Measurements from ENCODE around the gene DOCK2. TPM values are rescaled to one million over a fixed set of nuclear protein-coding genes. Genes with fewer than 3 reads are reported as not detected.

DOCK2 gene
- total RNA-seq, 1 donor from 2014 or later = 1.1 TPM

GRCh38 chr5:169836835-169837536 is 199.9 kb downstream of the DOCK2 start:
- Histone ChIP-seq H4K20me1 (ENCODE audit: low read depth) (no peaks in the 10 kb centered on the region), H3K27ac (no peak overlapping the region), H3F3A (ENCODE audit: low read depth) (no peaks in the 10 kb centered on the region), H3K9me3 (ENCODE audit: low read depth) (no peaks in the 10 kb centered on the region), H2AFZ (replicated peaks) (no peak overlapping the region), H3K79me2 (ENCODE audit: low read depth) (no peaks in the 10 kb centered on the region), H3K9ac (no peak overlapping the region), H3K4me1 (peaks cover 5% of the 10 kb centered on the region), H3K4me3 (no peak overlapping the region), H3K36me3 (no peaks in the 10 kb centered on the region), H3K27me3 (no peaks in the 10 kb centered on the region), H3K4me2 (no peak overlapping the region)
- Mint-ChIP-seq H3K4me3 (no peak overlapping the region), H3K36me3 (no peaks in the 10 kb centered on the region), H3K9me3 (no peaks in the 10 kb centered on the region), H3K27me3 (ENCODE audit: insufficient read depth, low read depth) (peaks cover 2% of the 10 kb centered on the region), H3K27ac (no peak overlapping the region), H3K4me1 (no peaks in the 10 kb centered on the region)
- DNase-seq (ENCODE audit: low spot score) = no peak
- TF ChIP-seq CTCF (IDR thresholded peaks at IDR 0.05) = no peak
- TF ChIP-seq EZH2phosphoT487 (IDR thresholded peaks at IDR 0.05) = no peak
- TF ChIP-seq EZH2 (IDR thresholded peaks at IDR 0.05) = no peak

GRCh38 chr5:169837686-169838085 is 200.6 kb downstream of the DOCK2 start:
- H3K27me3 Mint-ChIP-seq (ENCODE audit: insufficient read depth, low read depth) = peaks cover 1% of the 10 kb centered on the region
- TF ChIP-seq CTCF (IDR thresholded peaks at IDR 0.05) (no peak), EZH2phosphoT487 (IDR thresholded peaks at IDR 0.05) (no peak), EZH2 (IDR thresholded peaks at IDR 0.05) (no peak)
- Histone ChIP-seq H3F3A (ENCODE audit: low read depth) (no peaks in the 10 kb centered on the region), H4K20me1 (ENCODE audit: low read depth) (no peaks in the 10 kb centered on the region), H2AFZ (replicated peaks) (no peak overlapping the region), H3K27ac (no peak overlapping the region), H3K4me1 (peaks cover 5% of the 10 kb centered on the region), H3K79me2 (ENCODE audit: low read depth) (no peaks in the 10 kb centered on the region), H3K9ac (no peak overlapping the region), H3K27me3 (no peaks in the 10 kb centered on the region), H3K9me3 (ENCODE audit: low read depth) (no peaks in the 10 kb centered on the region), H3K36me3 (no peaks in the 10 kb centered on the region), H3K4me2 (no peak overlapping the region), H3K4me3 (no peak overlapping the region)
- H3K4me3 Mint-ChIP-seq = no peak overlapping the region
- no peaks in the 10 kb centered on the region for H3K36me3 Mint-ChIP-seq
- no peak for DNase-seq (ENCODE audit: low spot score)
- H3K9me3 Mint-ChIP-seq = no peaks in the 10 kb centered on the region
- H3K4me1 Mint-ChIP-seq = peaks cover under 1% of the 10 kb centered on the region
- H3K27ac Mint-ChIP-seq = no peak overlapping the region

- H3K27ac Mint-ChIP-seq = no peak overlapping the region
- H3F3A ChIP-seq (ENCODE audit: low read depth) = no peaks in the 10 kb centered on the region
- H3K9me3 Mint-ChIP-seq = no peaks in the 10 kb centered on the region
- no peak overlapping the region for H3K4me3 Mint-ChIP-seq
- H3K4me2 ChIP-seq = no peak overlapping the region
- peaks cover 3% of the 10 kb centered on the region for H3K27me3 Mint-ChIP-seq (ENCODE audit: insufficient read depth, low read depth)
- peaks cover 5% of the 10 kb centered on the region for H3K4me1 ChIP-seq
- H3K79me2 ChIP-seq (ENCODE audit: low read depth) = no peaks in the 10 kb centered on the region
- H3K27ac ChIP-seq = no peak overlapping the region
- H3K9me3 ChIP-seq (ENCODE audit: low read depth) = no peaks in the 10 kb centered on the region
- no peak overlapping the region for H2AFZ ChIP-seq (replicated peaks)
- no peaks in the 10 kb centered on the region for H4K20me1 ChIP-seq (ENCODE audit: low read depth)
- DNase-seq (ENCODE audit: low spot score) = no peak
- TF ChIP-seq CTCF (IDR thresholded peaks at IDR 0.05) (no peak), EZH2 (IDR thresholded peaks at IDR 0.05) (no peak), EZH2phosphoT487 (IDR thresholded peaks at IDR 0.05) (no peak)
- no peaks in the 10 kb centered on the region for H3K27me3 ChIP-seq
- peaks cover 4% of the 10 kb centered on the region for H3K4me1 Mint-ChIP-seq
- no peak overlapping the region for H3K4me3 ChIP-seq
- H3K36me3 ChIP-seq = no peaks in the 10 kb centered on the region
- no peak overlapping the region for H3K9ac ChIP-seq
- H3K36me3 Mint-ChIP-seq = no peaks in the 10 kb centered on the region
Measured at GRCh38 chr5:169838688-169839087, 201.6 kb downstream of the DOCK2 start.

Measured in neural progenitor cell (in vitro differentiated cells).